Epithelial cell of proximal tubule (primary cell): Measurements from ENCODE around the gene AMH. TPM values are rescaled to one million over a fixed set of nuclear protein-coding genes. Genes with fewer than 3 reads are reported as not detected.

Experiments used
- DNase-seq: peaks from one replicate; pipeline ENCODE4 v3.0.0-alpha.2; 2011; ENCODE audit warnings: low read depth
- H3K4me3 ChIP-seq: 2 replicates; pipeline ENCODE4 v1.5.1; 2011; ENCODE audit warnings: low read depth, mild to moderate bottlenecking, low read length
- total RNA-seq: library from RNA; depleted of rRNA; stranded (reverse); fragments of >200 nt; gene quantifications from 2 replicates; pipeline ENCODE4 v1.2.3, GENCODE V29; 2015
- TF ChIP-seq, protein P1 (sequence below): conservative IDR thresholded peaks from 2 replicates; pipeline ENCODE4 v1.5.1; 2012; ENCODE audit warnings: low read depth, mild to moderate bottlenecking, low read length

Gene AMH
- total RNA-seq, 1 donor from 2014 or later, result 0.52 TPM

DNA sequence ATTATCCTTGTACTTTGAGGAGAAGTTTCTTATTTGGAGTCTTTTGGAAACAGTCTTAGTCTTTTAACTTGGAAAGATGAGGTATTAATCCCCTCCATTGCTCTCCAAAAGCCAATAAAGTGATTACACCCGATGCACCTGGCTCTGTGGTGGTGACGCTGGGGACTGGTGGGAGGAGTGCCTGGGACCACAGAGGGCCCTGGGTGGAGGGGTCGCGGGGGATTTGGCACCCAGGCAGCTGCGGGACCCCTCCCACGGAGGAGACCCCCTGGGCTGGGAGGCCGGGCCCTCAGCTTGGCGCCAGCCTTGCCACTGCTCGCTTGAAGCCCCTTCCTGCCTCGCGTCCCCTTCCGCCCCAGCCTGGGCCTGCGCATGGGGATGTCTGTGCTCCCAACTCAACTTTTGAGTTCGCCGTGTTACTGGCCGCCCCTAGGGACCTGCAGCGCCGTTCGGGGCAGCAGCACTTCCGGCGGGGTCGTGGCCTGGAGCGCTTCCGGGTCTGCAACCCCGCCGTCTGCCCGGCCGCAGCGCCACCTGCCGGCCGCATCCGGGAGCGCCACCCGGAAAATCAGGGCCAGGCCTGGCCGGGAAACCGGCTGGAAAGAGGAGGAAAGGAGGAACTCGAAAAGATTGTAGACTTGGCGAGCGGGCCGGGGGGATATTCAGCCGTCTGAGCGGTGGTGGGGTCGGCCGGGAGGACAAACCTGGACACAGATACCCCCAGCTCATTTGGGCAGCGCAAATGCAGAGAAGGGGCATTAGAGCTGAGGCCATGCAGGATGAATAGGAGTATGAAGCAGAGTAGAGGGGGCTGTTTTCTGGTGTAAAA, 24.4 kb downstream of the AMH start:
- H3K4me3 ChIP-seq, result peak overlapping the region; percentile 29
- DNase-seq, result no peak
- TF ChIP-seq, protein P1, sequence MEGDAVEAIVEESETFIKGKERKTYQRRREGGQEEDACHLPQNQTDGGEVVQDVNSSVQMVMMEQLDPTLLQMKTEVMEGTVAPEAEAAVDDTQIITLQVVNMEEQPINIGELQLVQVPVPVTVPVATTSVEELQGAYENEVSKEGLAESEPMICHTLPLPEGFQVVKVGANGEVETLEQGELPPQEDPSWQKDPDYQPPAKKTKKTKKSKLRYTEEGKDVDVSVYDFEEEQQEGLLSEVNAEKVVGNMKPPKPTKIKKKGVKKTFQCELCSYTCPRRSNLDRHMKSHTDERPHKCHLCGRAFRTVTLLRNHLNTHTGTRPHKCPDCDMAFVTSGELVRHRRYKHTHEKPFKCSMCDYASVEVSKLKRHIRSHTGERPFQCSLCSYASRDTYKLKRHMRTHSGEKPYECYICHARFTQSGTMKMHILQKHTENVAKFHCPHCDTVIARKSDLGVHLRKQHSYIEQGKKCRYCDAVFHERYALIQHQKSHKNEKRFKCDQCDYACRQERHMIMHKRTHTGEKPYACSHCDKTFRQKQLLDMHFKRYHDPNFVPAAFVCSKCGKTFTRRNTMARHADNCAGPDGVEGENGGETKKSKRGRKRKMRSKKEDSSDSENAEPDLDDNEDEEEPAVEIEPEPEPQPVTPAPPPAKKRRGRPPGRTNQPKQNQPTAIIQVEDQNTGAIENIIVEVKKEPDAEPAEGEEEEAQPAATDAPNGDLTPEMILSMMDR, result peak; percentile 81

DNA sequence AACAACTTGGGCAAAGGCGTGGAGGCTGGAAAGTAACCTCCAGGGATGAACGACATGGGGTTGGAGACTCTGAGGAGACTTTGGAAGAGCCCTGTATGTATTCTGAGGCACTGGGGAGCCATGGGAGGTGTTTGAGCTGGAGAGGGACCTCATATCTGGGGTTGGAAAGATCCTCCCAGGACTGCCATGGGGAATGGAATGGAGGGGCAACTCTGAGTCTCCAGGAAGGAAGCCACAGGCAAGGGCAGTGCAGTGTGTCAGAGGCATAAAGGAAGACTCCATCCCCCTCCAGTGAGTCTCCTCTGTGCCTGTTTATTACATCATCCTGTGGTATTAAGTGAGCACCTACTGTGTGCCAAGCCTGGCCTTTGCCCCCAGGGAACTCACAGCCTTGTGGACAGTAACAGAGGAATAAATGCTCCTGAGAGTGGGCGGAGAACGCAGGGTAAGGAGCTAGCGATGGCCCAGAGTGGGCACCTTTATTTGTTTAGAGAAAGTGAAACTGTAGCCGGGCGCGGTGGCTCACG, 25.1 kb downstream of the AMH start:
- no peak overlapping the region for H3K4me3 ChIP-seq
- DNase-seq, result no peak
- TF ChIP-seq, protein P1, result no peak

DNA sequence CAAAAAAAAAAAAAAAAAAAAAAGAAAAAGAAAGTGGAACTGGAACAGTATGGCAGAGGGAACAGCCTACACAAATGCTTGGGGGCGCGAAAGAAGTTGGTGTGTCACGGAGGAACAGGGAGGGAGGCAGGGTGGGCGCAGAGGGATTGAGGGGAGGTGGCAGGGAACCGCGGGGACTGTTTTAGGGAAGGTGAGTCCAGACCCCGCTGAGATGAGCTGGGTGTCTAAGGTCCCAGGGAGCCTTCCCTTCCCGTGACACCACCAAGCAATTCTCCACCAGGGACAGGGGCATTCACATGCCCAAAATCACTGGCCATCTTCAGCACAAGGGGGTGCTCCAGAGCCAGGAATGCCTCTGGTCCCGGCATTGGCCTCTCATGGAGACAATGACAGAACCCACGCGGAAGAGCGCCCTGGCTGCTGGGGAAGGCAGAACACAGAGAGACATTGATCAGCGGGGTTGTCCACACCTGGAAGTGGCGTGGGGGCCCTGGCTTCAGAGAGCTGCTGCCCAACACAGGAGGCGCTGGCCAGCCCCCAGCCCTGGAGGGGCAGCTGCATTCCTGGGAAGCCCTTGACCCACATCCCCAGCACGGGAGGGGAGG, 25.9 kb downstream of the AMH start:
- TF ChIP-seq, protein P1, result peak; percentile 59
- DNase-seq, result no peak
- no peak overlapping the region for H3K4me3 ChIP-seq

DNA sequence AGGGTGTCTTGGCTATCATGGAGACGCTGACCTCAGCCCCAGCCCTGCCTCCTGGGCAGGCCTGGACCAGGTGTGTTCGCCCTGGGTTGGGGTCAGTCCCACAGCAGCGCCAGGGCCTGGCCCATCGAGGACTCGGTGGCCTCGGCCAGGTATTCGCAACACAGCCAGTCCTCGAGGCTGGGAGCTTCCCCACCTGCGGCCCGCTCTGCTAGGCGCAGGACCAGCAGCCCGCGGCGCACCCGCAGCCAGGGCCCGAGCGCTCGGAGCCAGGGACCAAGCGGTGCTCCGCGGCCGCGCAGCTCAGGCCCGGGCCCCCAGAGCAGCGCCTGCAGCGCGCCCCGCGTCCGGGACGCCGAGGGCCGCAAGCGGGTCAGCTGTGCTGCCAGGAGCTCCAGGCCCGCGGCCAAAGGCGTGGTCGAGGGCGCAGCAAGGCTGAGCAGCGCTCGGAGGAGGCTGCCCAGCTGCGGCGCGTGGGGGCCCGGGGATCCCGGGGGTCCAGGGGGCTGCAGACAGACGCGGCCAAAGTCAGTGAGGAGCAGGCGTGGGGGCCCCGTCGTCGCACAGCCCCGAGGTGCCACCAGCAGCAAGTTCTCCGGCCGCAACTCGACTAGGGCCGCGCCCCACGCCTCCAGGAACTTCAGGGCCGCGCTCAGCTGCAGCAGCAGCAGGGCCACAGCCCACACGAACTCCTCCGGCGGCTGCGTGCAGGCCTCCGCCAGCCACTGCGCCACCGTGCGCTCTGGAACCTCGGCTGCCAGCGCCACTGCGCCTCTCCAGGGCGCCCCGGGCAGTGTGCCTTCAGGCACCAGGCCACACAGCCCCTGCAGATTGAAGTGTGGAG, 26.7 kb downstream of the AMH start:
- TF ChIP-seq, protein P1, result no peak
- H3K4me3 ChIP-seq, result no peak overlapping the region
- no peak for DNase-seq

DNA sequence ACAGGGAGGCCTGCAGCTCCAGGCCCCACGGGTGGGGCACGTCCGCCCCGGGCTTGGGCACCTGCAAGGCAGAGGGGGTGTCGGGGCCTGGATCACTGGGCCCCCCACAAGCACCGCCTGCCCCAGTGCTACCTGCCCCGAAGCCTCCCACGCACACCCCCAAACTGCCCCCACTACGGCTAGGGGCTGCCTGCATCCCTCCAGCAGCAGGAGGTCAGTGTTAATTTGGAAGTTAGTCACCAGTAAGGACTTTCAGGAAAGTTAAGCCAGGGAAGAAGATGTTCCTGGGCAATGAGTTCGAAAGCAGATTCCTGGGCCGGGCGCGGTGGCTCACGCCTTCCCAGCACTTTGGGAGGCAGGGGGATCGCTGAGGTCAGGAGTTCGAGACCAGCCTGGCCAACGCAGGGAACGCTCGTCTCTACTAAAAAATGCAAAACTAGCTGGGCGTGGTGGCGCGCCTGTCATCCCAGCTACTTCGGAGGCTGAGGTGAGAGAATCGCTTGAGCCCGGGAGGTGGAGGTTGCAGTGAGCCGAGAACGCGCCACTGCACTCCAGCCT, 27.4 kb downstream of the AMH start:
- TF ChIP-seq, protein P1, result no peak

DNA sequence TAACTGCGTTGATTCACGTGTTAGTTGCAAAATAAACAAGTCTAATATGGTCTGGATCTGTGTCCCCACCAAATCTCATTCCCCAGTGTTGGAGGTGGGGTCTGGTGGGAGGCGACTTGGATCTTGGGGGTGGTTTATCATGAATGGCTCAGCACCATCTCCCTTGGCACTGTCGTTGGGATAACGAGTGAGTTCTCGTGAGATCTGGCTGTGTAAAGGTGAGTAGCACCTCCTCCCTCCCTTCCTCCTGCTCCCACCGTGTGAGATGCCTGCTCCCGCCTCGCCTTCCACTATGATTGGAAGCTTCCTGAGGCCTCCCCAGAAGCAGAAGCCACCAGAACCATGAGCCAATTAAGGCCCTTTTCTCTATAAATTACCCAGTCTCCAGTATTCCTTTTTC, 28.0 kb downstream of the AMH start:
- TF ChIP-seq, protein P1, result no peak
- no peak for DNase-seq

More for the DNA sequence above, 27.4 kb downstream of the AMH start:
- H3K4me3 ChIP-seq, result no peak overlapping the region
- DNase-seq, result no peak

More for the DNA sequence above, 28.0 kb downstream of the AMH start:
- H3K4me3 ChIP-seq, result no peak overlapping the region
